ENCODE data around the gene GSTM4. TPM values are rescaled to one million over a fixed set of nuclear protein-coding genes. Genes with fewer than 3 reads are reported as not detected.

The GSTM4 gene
- total RNA-seq, 1 experiment from 2014 or later: 24.6 TPM

- H2AK5ac ChIP-seq (ENCODE audit: insufficient read length, low read length): no peak overlapping the region
- H2BK15ac ChIP-seq (ENCODE audit: low read depth, low read length): no peak overlapping the region
- Mint-ChIP-seq H3K27me3 (ENCODE audit: low read depth) (peaks cover 26% of the 10 kb centered on the region), H3K27ac (no peak overlapping the region), H3K4me1 (peaks cover 5 to 14% of the 10 kb centered on the region in 2 experiments; a peak in 3 of 4 replicates), H3K4me3 (peak overlapping the region; percentile 7 to 35; a peak in 3 of 5 replicates), H3K9me3 (no peaks in the 10 kb centered on the region), H3K36me3 (ENCODE audit: insufficient read depth in 1 of 3, low read depth in 3 of 3) (no peaks in the 10 kb centered on the region)
- no peak overlapping the region for H3K56ac ChIP-seq (ENCODE audit: insufficient read length, low read depth, low read length)
- H3K79me1 ChIP-seq (ENCODE audit: insufficient read depth, low read depth, low read length, poor library complexity, severe bottlenecking): no peaks in the 10 kb centered on the region
- H3K27ac ChIP-seq (ENCODE audit: insufficient read length, low read depth, low read length): no peak overlapping the region
- no peak overlapping the region for H3K23ac ChIP-seq (ENCODE audit: insufficient read length, low read depth, low read length)
- no peaks in the 10 kb centered on the region for H3K27me3 ChIP-seq (ENCODE audit: insufficient read depth, low read length)
- no peaks in the 10 kb centered on the region for H3K79me2 ChIP-seq (ENCODE audit: insufficient read depth, low read length)
- no peak overlapping the region for H2AFZ ChIP-seq (ENCODE audit: low read length)
- H3K9me3 ChIP-seq (ENCODE audit: control insufficient read depth, low read depth, low read length): no peaks in the 10 kb centered on the region
- no peak overlapping the region for H3K18ac ChIP-seq (ENCODE audit: insufficient read length, low read depth, low read length)
- H3K4me1 ChIP-seq (ENCODE audit: insufficient read depth, low read length): no peaks in the 10 kb centered on the region
- H3K4me2 ChIP-seq (ENCODE audit: insufficient read depth, insufficient read length, low read length): no peak overlapping the region
- H3K14ac ChIP-seq (ENCODE audit: insufficient read depth, low read length): no peak overlapping the region
- H2BK12ac ChIP-seq (ENCODE audit: insufficient read length, low read depth, low read length): no peak overlapping the region
- no peak overlapping the region for H4K91ac ChIP-seq (ENCODE audit: insufficient read length, low read depth, low read length)
- TF ChIP-seq, protein P1, sequence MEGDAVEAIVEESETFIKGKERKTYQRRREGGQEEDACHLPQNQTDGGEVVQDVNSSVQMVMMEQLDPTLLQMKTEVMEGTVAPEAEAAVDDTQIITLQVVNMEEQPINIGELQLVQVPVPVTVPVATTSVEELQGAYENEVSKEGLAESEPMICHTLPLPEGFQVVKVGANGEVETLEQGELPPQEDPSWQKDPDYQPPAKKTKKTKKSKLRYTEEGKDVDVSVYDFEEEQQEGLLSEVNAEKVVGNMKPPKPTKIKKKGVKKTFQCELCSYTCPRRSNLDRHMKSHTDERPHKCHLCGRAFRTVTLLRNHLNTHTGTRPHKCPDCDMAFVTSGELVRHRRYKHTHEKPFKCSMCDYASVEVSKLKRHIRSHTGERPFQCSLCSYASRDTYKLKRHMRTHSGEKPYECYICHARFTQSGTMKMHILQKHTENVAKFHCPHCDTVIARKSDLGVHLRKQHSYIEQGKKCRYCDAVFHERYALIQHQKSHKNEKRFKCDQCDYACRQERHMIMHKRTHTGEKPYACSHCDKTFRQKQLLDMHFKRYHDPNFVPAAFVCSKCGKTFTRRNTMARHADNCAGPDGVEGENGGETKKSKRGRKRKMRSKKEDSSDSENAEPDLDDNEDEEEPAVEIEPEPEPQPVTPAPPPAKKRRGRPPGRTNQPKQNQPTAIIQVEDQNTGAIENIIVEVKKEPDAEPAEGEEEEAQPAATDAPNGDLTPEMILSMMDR (conservative IDR thresholded peaks at IDR 0.05): no peak
- DNase-seq: no peak
- peaks cover 4% of the 10 kb centered on the region for H3K23me2 ChIP-seq (ENCODE audit: insufficient read length, low read depth, low read length, poor library complexity, severe bottlenecking)
- no peak overlapping the region for H2BK20ac ChIP-seq (ENCODE audit: low read depth, low read length, poor library complexity, severe bottlenecking)
- no peak overlapping the region for H3K9ac ChIP-seq (ENCODE audit: extremely low read depth, insufficient read length, low read length)
- H4K8ac ChIP-seq (replicated peaks; ENCODE audit: insufficient read length, low read depth, low read length): no peak overlapping the region
- H2BK120ac ChIP-seq (ENCODE audit: low read depth, low read length, poor library complexity, severe bottlenecking): no peak overlapping the region
- no peaks in the 10 kb centered on the region for H4K20me1 ChIP-seq (ENCODE audit: control insufficient read depth, insufficient read depth, insufficient read length)
- no peak overlapping the region for H3T11ph ChIP-seq (ENCODE audit: low read length)
- no peak overlapping the region for H3K4ac ChIP-seq (ENCODE audit: low read depth, low read length)
- no CpG with 5 or more reads among the region's 4 CpGs for WGBS (ENCODE audit: extremely low coverage, insufficient read length, low lambda C conversion rate)
- H2BK5ac ChIP-seq (ENCODE audit: insufficient read length, low read length): no peak overlapping the region
- no peak overlapping the region for H4K5ac ChIP-seq (ENCODE audit: insufficient read length, low read depth, low read length)
Observed at GRCh38 chr1:109657395-109657794, 1.5 kb downstream of the GSTM4 start.

All from H9 (cell line).